ENCODE data around the gene MAD2L1BP.

The MAD2L1BP gene

GRCh38 chr6:43667245-43668150 is 31.9 kb downstream of the MAD2L1BP start:
- DNase-seq (ENCODE audit: low read depth): peak; percentile 73

- DNase-seq (ENCODE audit: low read depth): peak; percentile 21
These were observed 32.8 kb downstream of the MAD2L1BP start for GRCh38 chr6:43668151-43669028.

- DNase-seq (ENCODE audit: low read depth): no peak
These were observed 33.6 kb downstream of the MAD2L1BP start for GRCh38 chr6:43669050-43669921.

GRCh38 chr6:43669922-43670622 is 34.4 kb downstream of the MAD2L1BP start:
- DNase-seq (ENCODE audit: low read depth): no peak

- no peak for DNase-seq (ENCODE audit: low read depth)
These were observed 35.0 kb downstream of the MAD2L1BP start for GRCh38 chr6:43670623-43670986.

- DNase-seq (ENCODE audit: low read depth): no peak
These were observed 35.6 kb downstream of the MAD2L1BP start for GRCh38 chr6:43671011-43671800.

- DNase-seq (ENCODE audit: low read depth): no peak
These were observed 36.4 kb downstream of the MAD2L1BP start for GRCh38 chr6:43671801-43672690.

GRCh38 chr6:43673444-43674084 is 37.9 kb downstream of the MAD2L1BP start:
- DNase-seq (ENCODE audit: low read depth): no peak

- no peak for DNase-seq (ENCODE audit: low read depth)
These were observed 38.7 kb downstream of the MAD2L1BP start for GRCh38 chr6:43674291-43674690.

GRCh38 chr6:43674921-43675320 is 39.3 kb downstream of the MAD2L1BP start:
- DNase-seq (ENCODE audit: low read depth): no peak

- DNase-seq (ENCODE audit: low read depth): no peak
These were observed 41.4 kb downstream of the MAD2L1BP start for GRCh38 chr6:43676962-43677606.

- DNase-seq (ENCODE audit: low read depth): no peak
These were observed 42.1 kb downstream of the MAD2L1BP start for GRCh38 chr6:43677759-43678158.

- no peak for DNase-seq (ENCODE audit: low read depth)
These were observed 42.7 kb downstream of the MAD2L1BP start for GRCh38 chr6:43678341-43678740.

- DNase-seq (ENCODE audit: low read depth): no peak
These were observed 43.4 kb downstream of the MAD2L1BP start for GRCh38 chr6:43679057-43679456.

- DNase-seq (ENCODE audit: low read depth): no peak
These were observed 44.9 kb downstream of the MAD2L1BP start for GRCh38 chr6:43680308-43681200.

GRCh38 chr6:43681303-43681702 is 45.7 kb downstream of the MAD2L1BP start:
- no peak for DNase-seq (ENCODE audit: low read depth)

- no peak for DNase-seq (ENCODE audit: low read depth)
These were observed 47.2 kb downstream of the MAD2L1BP start for GRCh38 chr6:43682724-43683429.
